H1 (cell line): ENCODE data around the gene MDFIC2. TPM values are rescaled to one million over a fixed set of nuclear protein-coding genes. Genes with fewer than 3 reads are reported as not detected.

Experiments used
- ATF2 ChIP-seq: IDR thresholded peaks from 2 replicates; pipeline ENCODE4 v1.6.1; 2012; ENCODE audit warnings: low read length, inconsistent platforms
- CHD7 ChIP-seq: fragments of 300-600 bp; sonication (generic); IDR thresholded peaks from 2 replicates; pipeline ENCODE4 v1.7.1; 2012; ENCODE audit warnings: low read length, moderate library complexity, mild to moderate bottlenecking, inconsistent platforms; ENCODE audit not compliant: insufficient replicate concordance
- KDM5A ChIP-seq: fragments of 200-600 bp; IDR thresholded peaks from 2 replicates; pipeline ENCODE4 v1.7.1; 2012; ENCODE audit warnings: mild to moderate bottlenecking, low read length, inconsistent platforms, mixed read lengths
- MAX ChIP-seq: IDR thresholded peaks from 2 replicates; pipeline ENCODE4 v1.6.1; 2012; ENCODE audit warnings: inconsistent platforms
- RFX5 ChIP-seq: IDR thresholded peaks from 2 replicates; pipeline ENCODE4 v1.6.1; 2011; ENCODE audit warnings: low read depth, low read length, improper control_type of control experiment, borderline replicate concordance
- SIN3A ChIP-seq, 2 experiments: IDR thresholded peaks in 1 of 2; conservative IDR thresholded peaks in 1 of 2; 2 replicates each; pipeline ENCODE4 v1.6.1; 2011 to 2012; ENCODE audit warnings: low read length in 2 of 2, improper control_type of control experiment in 1 of 2, low read depth in 1 of 2, mild to moderate bottlenecking in 1 of 2
- TCF12 ChIP-seq: IDR thresholded peaks from 2 replicates; pipeline ENCODE4 v1.6.1; 2011; ENCODE audit warnings: low read depth, mild to moderate bottlenecking, low read length
- polyA plus RNA-seq, 7 experiments: library from polyadenylated mRNA; depleted of rRNA in 3 of 7; stranded (reverse) in 5 of 7; unstranded in 2 of 7; fragments of >200 nt in 5 of 7; fragments of 200-250 nt in 2 of 7; gene quantifications; 1 replicate in 5 of 7; 2 replicates in 1 of 7; 4 replicates in 1 of 7; pipeline versions ENCODE4 v1.2.1 to v1.2.3, GENCODE V29; 2011 to 2013; ENCODE audit warnings: missing spikeins in 2 of 7, mixed read lengths in 2 of 7
- total RNA-seq: library from RNA; stranded (reverse); fragmentation: NEBNext Ultra II Directional; extraction: Animal tissue kit (Norgen Biotek cat#: 25700); gene quantifications from 2 replicates; pipeline ENCODE4 v1.2.1, GENCODE V29; 2021

The MDFIC2 gene
- total and polyA plus RNA-seq, 2 of the 8 experiments (the other 6 are each of a cell fraction or from before 2014, with no cell fraction given) = not detected

- TF ChIP-seq CHD7 = no peak
- no peak for TF ChIP-seq ATF2
- no peak for TF ChIP-seq RFX5
- TF ChIP-seq SIN3A (conservative IDR thresholded peaks at IDR 0.05 in 1 of 2, IDR thresholded peaks at IDR 0.05 in 1 of 2; ENCODE audit: low read depth in 1 of 2, low read length in 2 of 2) = no peak
- TF ChIP-seq KDM5A = no peak
- no peak for TF ChIP-seq MAX
- TF ChIP-seq TCF12 = no peak
These were observed 48.2 kb downstream of the MDFIC2 start (continued) for GRCh38 chr3:70264122-70264780.
